Neural crest cell (in vitro differentiated cells): ENCODE data around the gene NDUFB4. TPM values are rescaled to one million over a fixed set of nuclear protein-coding genes. Genes with fewer than 3 reads are reported as not detected.

Experiments
- DNase-seq: peaks from one replicate; pipeline ENCODE4 v3.0.0; 2021; ENCODE audit warnings: low read depth, mixed read lengths, low spot score
- H3K27ac Mint-ChIP-seq: one replicate; pipeline ENCODE4 v1.8.0; 2021; ENCODE audit warnings: mild to moderate bottlenecking, mixed read lengths; ENCODE audit not compliant: unreplicated experiment
- H3K27me3 Mint-ChIP-seq: 2 replicates; pipeline ENCODE4 v1.8.0; 2021; ENCODE audit warnings: low read depth, mild to moderate bottlenecking, mixed read lengths
- H3K36me3 Mint-ChIP-seq: 2 replicates; pipeline ENCODE4 v1.8.0; 2021; ENCODE audit warnings: low read depth, mild to moderate bottlenecking, mixed read lengths
- H3K4me1 Mint-ChIP-seq: 2 replicates; pipeline ENCODE4 v1.8.0; 2021; ENCODE audit warnings: mixed read lengths
- H3K4me3 Mint-ChIP-seq: one replicate; pipeline ENCODE4 v1.8.0; 2021; ENCODE audit warnings: mild to moderate bottlenecking, mixed read lengths
- H3K9me3 Mint-ChIP-seq: 2 replicates; pipeline ENCODE4 v1.8.0; 2021; ENCODE audit warnings: mixed read lengths
- CTCF ChIP-seq: fragments of 200-600 bp; sonication (generic); conservative IDR thresholded peaks from 2 replicates; pipeline ENCODE4 v1.5.0; 2021; ENCODE audit warnings: antibody characterized with exemption, mild to moderate bottlenecking
- long read RNA-seq: library from polyadenylated mRNA; unstranded; transcript quantifications from one replicate; pipeline ENCODE4 v2.0.0, GENCODE V29; 2020
- total RNA-seq: library from RNA; stranded (reverse); gene quantifications from 2 replicates; pipeline ENCODE4 v1.2.1, GENCODE V29; 2021

Gene NDUFB4
- total RNA-seq = 116 and 117 TPM in 2 replicates
- long read RNA-seq, transcript NDUFB4-201 (3 exons, 671 nt) = major isoform, 22 of 26 reads
- long read RNA-seq, partial matches to known transcripts = 0 of 26 reads
- long read RNA-seq, other reads (novel, unspliced or antisense) = 1 of 26 reads

- H3K4me1 Mint-ChIP-seq = peaks cover 15% of the 10 kb centered on the region
- H3K27ac Mint-ChIP-seq = peak within 1 kb of the TSS; percentile 98
- H3K36me3 Mint-ChIP-seq = no peaks in the 10 kb centered on the region
- H3K9me3 Mint-ChIP-seq = no peaks in the 10 kb centered on the region
- no peak for TF ChIP-seq CTCF
- peak; percentile 94 for DNase-seq
- peaks cover 16% of the 10 kb centered on the region for H3K27me3 Mint-ChIP-seq
- H3K4me3 Mint-ChIP-seq = peak within 1 kb of the TSS; percentile 98
Measured at GRCh38 chr3:120596116-120596852, at the start of gene NDUFB4. Gene NDUFB4, plus strand, starts transcription at chr3:120596336. Its CDS starts 24 bp downstream, at chr3:120596360.

DNA sequence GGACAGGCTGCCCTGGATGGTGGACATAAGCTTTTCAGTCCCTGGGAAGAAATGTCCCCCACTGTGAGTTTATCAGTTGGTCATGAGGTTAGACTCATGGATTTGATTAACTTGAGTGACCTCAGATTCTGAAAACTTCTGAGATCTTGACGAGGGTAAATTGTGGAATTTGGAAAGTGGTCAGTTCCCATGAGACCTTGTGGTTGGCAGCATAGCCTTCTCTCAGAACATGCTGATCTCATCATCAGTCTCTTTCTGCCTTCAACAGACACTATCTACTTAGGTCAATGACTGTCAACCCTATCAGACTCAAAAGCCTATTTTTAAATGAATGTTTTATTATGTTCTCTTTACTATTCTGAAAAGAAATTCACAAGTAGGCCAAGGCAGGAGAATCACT, 45.6 kb upstream of the NDUFB4 start:
- Mint-ChIP-seq H3K36me3 (no peaks in the 10 kb centered on the region), H3K27me3 (no peaks in the 10 kb centered on the region), H3K27ac (no peak overlapping the region), H3K9me3 (peaks cover 3% of the 10 kb centered on the region), H3K4me3 (no peak overlapping the region), H3K4me1 (no peaks in the 10 kb centered on the region)
- DNase-seq = no peak
- TF ChIP-seq CTCF = no peak

DNA sequence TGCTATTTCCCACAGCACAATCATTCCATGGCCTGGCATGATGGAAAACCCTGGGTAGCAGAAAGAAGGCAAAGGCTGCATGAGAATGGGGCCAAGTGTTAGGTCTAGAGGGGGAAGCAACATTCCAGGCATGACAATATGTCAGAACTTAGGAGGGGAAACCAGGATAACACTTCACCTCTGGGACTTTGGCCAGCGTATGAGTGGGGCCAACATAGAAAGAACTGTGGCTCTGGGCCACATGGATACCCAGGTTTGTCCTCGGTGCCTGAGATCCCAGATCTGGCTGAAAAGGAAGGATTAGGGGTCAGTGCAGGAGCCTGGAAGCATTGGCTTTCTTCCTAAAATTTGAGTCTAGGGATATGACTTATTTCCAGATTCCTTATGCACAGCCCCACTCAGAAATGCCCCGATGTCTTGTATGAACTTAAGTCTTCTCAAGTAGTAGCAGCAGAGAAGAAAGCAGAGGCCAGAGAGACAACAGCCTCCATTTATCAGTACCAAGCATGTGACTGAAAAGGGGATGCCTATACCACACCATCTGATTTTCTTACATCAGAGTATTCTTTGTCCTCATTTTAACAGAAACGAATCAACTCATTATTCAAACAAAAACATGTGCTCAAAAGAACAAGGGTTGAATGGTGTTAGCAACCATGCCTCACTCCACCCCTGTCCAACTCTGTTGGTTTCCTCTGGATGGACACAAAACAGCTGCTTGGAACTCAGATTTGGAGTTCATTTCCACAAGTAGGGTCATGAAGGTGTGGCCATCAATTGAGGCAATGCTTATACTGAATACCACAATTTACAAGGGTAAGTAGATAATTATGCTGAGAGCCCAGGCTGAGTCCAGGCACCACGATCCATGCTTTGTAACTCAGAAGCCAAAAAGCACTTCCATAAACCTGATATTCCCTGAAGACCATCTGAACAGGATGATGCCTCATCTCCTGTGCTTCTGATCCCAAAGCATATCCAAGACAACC, 43.7 kb upstream of the NDUFB4 start:
- Mint-ChIP-seq H3K9me3 (peaks cover 3% of the 10 kb centered on the region), H3K27me3 (no peaks in the 10 kb centered on the region), H3K27ac (no peak overlapping the region), H3K36me3 (no peaks in the 10 kb centered on the region), H3K4me1 (peaks cover 3% of the 10 kb centered on the region), H3K4me3 (no peak overlapping the region)
- TF ChIP-seq CTCF = no peak
- no peak for DNase-seq

GRCh38 chr3:120554812-120555606, 41.1 kb upstream of the NDUFB4 start:
- H3K9me3 Mint-ChIP-seq = peaks cover 3% of the 10 kb centered on the region
- H3K36me3 Mint-ChIP-seq = no peaks in the 10 kb centered on the region
- no peaks in the 10 kb centered on the region for H3K27me3 Mint-ChIP-seq
- no peak overlapping the region for H3K4me3 Mint-ChIP-seq
- no peak for DNase-seq
- TF ChIP-seq CTCF = no peak
- H3K4me1 Mint-ChIP-seq = peaks cover 24% of the 10 kb centered on the region
- no peak overlapping the region for H3K27ac Mint-ChIP-seq
